Kidney tubule cell (primary cell): ENCODE data around the gene WDR1.
A peak's percentile ranks its signal among the peaks of the same experiment; 100 is the strongest.
"Not testable (repeated sequence)": the region's sequence is repeated elsewhere in the genome, so short reads cannot be mapped to it uniquely, and the experiment has no call there.

Experiments
- DNase-seq: peaks from one replicate; pipeline ENCODE4 v3.0.0-alpha.2; 2018; ENCODE audit warnings: low spot score

The WDR1 gene

GRCh38 chr4:10130178-10130888 lies 13.7 kb upstream of the WDR1 start:
- DNase-seq: no peak

GRCh38 chr4:10129196-10130177 lies 12.9 kb upstream of the WDR1 start:
- no peak for DNase-seq

- DNase-seq: no peak
Observed at GRCh38 chr4:10128761-10129160, 12.2 kb upstream of the WDR1 start.

GRCh38 chr4:10127531-10127930 lies 10.9 kb upstream of the WDR1 start:
- not testable (repeated sequence) for DNase-seq

- DNase-seq: no peak
Observed at GRCh38 chr4:10124167-10124930, 7.8 kb upstream of the WDR1 start.

GRCh38 chr4:10123227-10124101 lies 6.9 kb upstream of the WDR1 start:
- DNase-seq: peak; percentile 93

- DNase-seq: no peak
Observed at GRCh38 chr4:10122236-10122932, 5.8 kb upstream of the WDR1 start.

GRCh38 chr4:10121568-10122208 lies 5.1 kb upstream of the WDR1 start:
- DNase-seq: peak; percentile 85

- DNase-seq: peak; percentile 31
Observed at GRCh38 chr4:10120943-10121567, 4.5 kb upstream of the WDR1 start.

GRCh38 chr4:10119773-10120172 lies 3.2 kb upstream of the WDR1 start:
- DNase-seq: no peak

- no peak for DNase-seq
Observed at GRCh38 chr4:10119278-10119677, 2.7 kb upstream of the WDR1 start.

- no peak for DNase-seq
Observed at GRCh38 chr4:10118048-10119004, 1.7 kb upstream of the WDR1 start.

GRCh38 chr4:10117359-10118047 lies 904 bp upstream of the WDR1 start:
- no peak for DNase-seq

- DNase-seq: peak; percentile 79
Observed at GRCh38 chr4:10115797-10116568, 616 bp downstream of the WDR1 start.

- DNase-seq: peak; percentile 58
Observed at GRCh38 chr4:10115271-10115796, 1.3 kb downstream of the WDR1 start.

GRCh38 chr4:10114607-10115006 lies 2.0 kb downstream of the WDR1 start:
- no peak for DNase-seq

GRCh38 chr4:10114147-10114546 lies 2.5 kb downstream of the WDR1 start:
- no peak for DNase-seq
